Activated CD4-positive, alpha-beta T cell treated with anti-CD3 and anti-CD28 coated beads for 48 hours (primary cell): ENCODE measurements around the gene GYPA.
"Not testable (repeated sequence)": the region's sequence is repeated elsewhere in the genome, so short reads cannot be mapped to it uniquely, and the experiment has no call there.

Source experiments
- DNase-seq: peaks from one replicate; pipeline ENCODE4 v3.0.0-alpha.2; 2020

The GYPA gene

DNA sequence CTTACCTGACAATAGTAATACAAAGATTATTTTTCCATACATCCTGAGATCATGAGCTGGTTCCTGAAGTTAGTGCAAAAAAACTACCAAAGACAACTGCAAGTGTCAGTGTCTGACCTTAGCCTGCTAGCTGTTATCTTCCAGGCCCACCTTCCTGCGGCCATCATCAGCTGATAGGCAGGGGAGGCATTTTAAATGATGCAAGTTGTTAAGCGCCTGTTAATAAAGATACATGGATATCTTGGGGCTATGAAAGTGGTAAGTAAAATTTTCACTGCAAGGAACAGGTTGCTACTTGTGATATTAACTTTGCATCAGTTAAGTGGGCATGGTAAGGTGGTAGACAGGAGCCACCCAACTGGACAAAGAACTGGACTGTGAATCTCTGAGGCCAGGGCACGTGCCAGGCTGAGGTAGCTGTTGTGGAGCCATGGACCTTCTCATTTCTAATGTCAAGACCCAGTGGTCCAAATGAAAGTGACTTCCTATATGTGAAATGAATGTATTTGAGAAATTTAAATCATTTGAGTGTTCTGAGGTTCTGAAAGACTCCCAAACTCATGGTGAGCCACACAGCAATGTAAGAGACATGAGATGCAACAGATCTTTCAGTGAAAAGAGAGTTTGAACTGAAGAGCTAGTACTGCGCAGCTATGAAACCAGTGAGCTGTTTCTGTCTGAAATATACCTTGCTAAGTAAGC, at the start of gene GYPA:
GYPA (minus strand) TSS at position 125 of the 702 bp plus-strand sequence; CDS start at position 42, 83 bp downstream.
- not testable (repeated sequence) for DNase-seq

DNA sequence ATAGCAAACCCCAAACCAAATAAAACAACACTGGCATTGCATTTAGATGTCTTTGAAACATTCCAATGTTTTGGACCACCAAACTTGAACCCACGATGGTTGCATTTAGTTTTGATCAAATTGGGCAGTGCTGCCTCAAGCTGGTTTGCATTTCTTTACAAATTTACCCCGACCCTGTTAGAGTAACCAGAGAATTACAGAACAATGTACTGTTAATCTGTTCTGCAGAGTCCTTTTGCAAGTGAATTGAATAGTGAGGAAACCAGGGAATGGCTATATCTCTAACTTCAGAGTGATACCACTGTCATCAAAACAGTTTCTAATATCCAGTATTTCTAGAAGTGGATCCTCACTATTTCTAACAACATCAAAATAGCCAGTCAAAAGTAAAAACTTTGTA, 49.5 kb upstream of the GYPA start:
- no peak for DNase-seq

DNA sequence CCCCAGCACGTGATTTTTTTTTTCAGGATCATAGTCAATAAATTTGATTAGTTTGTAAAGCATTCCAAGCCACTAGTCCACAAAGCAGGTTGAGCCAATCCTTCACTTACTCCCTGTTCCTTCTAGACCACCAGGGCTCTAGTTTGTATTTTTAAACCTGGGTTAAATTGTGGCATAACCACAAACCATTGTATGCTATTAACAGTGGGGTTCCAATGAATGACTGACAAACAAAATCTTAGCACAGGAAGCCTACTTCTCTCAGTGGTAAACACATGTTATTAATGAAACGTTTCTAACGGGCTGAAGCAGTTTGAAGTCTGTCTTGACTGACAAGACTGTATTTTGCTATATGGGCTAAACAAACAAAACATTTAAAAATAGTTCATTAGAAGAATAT, 48.6 kb upstream of the GYPA start:
- no peak for DNase-seq

DNA sequence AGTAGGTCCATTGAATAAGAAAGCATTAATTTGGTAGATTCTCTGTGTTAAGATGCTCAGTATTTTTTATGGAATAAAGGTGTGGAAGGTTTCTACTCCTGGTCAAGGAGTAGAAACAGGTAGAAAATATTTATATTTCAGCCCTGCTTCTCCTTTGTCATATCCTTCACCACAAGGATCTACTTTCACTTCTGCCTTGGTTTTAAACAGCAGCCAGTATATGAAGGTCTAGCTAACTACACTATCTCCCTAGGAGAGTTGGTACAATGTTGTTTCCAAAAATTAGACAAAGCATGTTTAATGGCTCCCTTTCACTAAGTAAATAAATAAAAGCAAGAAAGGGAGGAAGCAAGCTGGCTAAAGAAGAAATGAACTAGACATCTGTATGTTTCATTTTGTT, 44.6 kb upstream of the GYPA start:
- no peak for DNase-seq

DNA sequence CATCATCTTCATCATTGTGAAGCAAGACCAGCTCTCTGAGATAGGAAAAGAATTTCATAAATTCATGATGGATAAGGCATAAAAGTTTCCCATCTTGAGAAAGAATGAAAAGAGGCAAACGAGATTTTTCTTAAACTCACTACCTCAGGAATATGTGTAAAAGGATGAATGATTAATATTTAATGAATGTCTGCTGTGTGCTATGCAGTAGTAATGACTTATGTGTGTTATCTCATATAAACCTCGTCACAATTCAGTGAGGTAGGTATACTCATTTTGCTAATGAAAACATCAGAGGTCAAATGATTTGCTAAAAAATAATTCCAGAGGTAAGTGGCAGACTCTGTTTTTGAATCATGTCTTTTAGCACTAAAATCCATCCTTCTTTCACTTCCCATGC, 42.6 kb upstream of the GYPA start:
- no peak for DNase-seq

DNA sequence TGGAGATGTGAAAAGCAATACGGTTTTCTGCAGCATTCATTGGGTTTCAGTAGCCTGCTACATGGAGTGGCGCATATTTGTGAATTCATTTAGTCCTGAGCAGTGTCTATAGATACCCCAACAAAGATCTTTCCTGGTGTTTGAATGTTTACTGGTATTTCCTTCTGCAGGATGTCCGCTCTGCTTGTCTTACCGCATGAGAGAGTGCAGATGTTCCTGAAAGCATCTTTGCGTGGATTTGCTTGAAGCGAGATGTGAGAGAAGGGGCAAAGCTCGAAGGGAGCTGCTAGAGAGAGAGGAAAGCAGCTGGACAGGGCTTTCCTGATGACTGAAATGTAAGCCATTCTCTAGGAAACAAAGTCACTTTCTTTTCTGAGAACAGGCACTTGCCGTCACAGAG, 40.9 kb upstream of the GYPA start:
- DNase-seq = no peak

DNA sequence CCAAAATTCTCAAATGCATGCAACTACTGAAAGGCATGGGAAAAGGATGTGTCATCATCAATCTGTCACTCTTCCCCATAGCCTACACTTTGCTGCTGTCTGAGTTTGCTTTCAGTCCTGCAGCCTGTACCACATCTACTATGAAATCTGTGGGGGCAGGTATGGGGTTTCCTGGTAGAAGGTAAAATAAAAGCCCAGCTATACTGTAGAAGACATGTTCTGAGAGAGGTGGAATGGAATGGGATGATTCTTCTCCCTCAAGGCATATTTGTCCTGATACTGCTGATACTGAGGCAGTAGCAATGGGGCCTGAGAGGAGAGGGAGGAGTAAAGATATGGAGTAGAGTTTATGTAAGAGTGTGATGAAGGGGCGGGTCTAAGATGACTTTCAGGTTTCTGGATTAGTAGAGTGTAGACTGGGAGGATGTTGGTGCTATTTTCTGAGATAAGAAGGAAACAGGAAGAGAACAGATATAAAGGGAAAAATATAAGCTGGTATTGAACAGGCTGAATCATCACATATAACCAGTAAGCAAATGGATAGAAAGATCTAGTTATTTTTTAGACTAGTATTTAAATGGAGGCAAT, 38.7 kb upstream of the GYPA start:
- DNase-seq = no peak

DNA sequence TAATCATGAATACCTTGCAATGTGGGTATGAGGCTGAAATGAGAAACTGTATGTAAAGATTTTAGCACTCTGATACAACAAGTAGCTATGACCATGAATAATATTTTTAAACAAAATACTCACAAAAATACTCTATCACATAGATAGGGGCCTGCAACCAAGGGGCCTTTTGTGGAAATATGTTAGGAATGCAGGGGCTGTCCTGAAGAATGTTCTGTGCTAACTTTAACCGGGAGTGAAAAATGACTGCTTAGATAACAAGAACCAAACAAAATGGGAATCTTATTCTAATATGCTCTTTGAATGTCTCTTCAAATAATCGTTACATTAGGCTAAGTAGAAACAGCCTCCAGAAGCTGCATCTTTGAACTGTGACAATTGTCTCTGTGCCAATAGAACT, 37.9 kb upstream of the GYPA start:
- DNase-seq = no peak

DNA sequence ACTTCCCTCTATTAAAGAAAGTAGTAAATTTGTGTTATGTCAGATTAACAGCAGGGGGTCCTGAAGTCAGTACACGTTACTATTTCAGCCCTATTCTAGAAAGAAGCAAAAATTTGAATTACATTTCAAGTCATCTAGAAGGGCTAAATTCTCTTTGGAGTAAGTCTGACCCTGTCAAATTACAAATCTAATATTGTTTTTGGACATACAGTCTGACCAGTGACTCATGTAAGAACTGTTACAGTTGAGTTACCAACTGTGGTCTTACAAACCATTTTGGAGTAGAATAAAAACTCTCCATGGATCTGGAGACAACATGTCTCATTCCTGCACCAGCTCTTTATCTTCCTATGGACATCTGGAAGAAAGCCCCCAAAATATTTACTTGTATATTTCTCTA, 36.0 kb upstream of the GYPA start:
- DNase-seq = no peak

DNA sequence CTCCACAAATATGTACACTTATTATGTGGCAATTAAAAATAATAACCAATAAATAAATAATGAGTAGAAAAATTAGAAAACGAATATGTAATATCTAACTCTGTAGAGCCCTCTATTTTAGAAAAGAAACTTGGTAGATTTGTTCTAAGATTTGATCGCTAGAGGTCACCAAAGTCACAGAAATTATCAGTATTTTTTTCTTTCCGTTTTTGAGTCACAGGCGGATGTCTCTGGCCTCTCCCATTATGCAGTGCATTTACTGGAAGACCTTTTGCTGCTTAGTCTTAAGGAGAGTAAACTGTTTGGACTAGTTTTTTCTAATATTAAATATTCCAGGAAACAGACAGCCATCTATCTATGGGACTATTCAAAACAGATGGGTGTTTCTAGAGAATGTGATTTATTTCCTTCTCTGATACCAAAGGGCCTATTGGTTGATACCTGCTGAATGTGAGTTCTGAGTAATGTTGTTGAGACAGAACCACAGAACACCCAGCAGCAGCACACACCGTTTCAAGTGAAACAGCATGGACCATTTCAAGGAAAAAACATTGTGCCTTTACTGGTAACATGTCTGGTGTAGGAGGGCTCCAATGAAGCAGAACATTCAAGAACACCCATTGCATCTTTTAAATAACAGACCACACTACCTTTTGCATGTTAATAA, 34.0 kb upstream of the GYPA start:
- peak; percentile 16 for DNase-seq

DNA sequence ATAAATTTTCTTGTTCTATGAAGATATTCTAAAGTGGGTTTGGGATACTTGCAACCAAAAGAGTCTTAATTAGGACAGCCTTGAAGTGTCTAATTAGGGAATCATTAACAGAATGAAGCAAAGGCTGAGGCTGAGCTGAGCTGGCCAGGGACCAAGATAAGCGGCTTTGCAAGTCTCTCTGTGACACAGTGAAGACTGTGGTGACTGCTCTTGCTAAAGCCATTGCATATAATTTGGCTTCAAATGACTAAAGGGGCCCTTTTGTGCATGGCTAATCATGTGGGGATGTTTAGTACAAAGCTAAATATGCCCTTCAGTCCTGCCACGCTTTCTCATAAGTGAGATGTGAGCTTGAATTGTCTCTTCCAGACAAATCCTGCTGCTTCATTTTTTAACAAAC, 31.2 kb upstream of the GYPA start:
- DNase-seq = no peak

DNA sequence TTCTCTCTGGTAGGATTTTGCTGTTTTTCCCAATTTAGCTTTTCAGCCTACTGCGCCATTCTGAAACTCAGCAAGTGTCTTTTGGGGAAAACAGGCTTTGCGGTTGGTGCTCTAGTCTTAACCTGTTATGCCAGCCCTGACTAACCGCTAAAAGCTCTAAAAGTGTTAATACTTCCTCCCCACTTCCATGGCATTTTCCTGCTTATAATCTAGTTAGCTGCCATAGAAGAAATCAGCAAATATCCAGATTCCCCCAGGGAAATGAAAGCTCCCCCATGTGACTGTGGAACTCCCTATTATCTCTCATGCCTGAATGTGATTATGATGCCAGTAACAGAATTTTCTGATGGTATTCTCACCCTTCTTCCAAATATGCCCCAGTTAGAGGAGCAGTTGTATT, 28.7 kb upstream of the GYPA start:
- no peak for DNase-seq

DNA sequence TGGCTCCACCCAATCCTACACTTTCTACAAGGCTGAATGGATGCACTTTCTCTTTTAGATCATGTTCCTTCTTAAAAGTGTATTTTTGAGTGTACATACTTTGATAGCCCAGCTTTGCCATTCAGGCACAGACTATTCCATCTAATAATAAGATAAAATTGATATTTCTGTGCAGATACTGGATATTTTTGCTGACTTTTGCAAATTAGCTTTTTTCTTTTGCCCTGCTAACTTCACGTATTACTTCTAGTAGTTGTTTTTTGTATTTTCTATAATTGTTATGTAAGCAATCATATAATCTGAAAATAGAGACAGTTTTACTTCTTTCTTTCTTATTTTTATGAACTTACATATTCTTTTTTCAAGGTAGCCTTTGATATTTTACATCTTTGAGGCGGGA, 13.5 kb upstream of the GYPA start:
- DNase-seq = no peak

DNA sequence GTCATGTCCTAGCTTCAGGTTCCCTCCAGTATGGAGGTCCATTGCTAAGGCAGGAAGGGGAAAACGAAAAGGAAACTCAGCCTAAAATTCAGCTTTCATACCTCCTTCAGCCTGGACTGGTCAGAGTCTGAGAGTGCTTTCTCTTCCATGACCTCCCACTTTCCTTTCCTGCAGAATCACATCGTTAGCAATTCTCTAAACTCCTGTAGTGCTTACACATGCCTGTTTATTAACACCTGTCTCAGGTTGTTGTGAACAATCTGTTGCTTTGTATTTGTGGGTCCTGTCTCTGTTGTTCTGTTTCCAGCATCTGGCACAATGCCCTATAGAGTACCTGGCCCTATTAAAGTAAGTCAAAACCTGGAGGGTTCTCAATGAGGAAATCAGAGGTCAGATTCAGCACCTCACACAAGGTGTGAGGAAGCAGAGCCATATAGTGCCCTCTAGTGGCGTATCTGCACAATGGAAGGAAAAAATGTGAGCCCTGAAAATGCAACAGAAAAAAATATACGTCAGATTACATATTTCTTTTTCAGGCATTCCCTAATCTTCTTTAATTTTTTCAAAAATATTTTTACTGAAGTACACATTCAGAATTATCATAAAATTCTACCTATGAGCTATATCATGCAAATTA, 2.3 kb upstream of the GYPA start:
- DNase-seq = peak; percentile 28

DNA sequence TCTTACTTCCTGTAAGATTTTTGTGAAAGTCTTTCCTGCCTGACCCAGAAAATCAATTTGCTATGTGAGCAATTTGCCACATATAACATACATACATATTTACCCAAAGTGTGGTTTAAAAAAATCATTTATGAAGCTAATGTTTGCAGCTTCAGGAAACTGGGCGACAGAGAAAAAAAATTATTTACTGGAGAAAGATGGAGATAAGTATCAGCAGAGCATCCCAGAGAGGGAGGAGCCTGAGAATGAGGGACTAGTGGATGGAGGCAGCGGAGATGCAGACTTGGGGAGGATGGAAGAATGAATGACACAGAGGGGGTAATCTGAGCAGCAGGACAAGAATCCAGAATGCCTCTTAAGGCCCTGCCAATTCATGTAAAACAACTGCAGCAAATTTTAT, 975 bp upstream of the GYPA start:
- DNase-seq = no peak

DNA sequence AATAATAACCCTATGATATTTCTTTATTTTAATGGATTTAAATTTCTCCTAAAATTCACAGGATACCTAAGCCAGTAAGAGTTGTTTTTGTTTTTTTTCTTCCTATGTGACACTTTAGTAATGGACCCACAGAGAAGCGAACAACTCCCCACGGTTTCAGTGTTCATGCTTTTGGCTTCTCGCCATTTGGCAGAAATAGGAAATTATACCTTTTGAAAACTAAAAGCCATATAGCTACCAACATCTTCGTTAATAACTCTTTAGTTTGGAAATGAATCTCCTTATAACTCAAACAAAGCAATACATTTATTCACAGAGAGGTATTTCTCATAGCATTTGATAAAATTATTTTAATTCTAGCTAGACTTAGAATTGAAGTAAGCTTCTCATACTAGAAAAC, 527 bp downstream of the GYPA start:
- DNase-seq = not testable (repeated sequence)

DNA sequence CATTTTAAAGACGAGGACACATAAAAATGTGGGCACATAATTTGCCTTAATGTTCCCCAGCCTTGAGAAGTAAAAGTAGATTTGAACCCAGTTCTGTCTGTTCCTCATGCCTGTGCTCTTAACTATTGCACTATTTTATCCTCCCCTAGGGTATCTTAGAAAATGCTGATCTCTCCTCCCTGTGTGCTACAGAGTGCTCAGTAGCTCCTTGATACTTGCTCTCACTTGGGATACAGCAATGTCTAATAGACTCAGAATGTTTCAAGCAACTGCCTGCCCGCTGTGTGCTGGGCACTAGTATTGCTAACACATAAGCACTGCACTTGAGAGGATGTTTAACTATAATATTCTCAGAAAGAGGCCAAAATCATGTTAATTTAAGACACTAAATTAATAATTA, 971 bp downstream of the GYPA start:
- DNase-seq = not testable (repeated sequence)

DNA sequence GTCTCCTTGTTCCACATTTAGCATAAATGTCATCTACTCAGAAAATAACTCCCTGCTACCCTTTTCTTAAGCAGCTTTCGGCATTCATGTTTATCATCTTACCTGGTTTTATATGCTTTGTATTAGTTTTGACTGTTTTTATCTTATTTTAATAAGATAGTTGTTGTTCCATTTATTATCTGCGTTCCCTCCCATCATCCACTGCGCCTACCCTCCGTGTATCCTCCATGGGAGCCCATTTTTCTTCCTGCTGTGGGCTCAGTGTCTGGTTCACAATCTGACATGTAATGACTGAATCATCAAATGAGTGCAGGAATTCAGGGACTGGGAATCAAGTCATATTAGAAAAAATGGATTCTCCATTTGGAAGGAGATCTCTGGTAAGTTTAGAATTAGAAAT, 2.3 kb downstream of the GYPA start:
- DNase-seq = not testable (repeated sequence)

DNA sequence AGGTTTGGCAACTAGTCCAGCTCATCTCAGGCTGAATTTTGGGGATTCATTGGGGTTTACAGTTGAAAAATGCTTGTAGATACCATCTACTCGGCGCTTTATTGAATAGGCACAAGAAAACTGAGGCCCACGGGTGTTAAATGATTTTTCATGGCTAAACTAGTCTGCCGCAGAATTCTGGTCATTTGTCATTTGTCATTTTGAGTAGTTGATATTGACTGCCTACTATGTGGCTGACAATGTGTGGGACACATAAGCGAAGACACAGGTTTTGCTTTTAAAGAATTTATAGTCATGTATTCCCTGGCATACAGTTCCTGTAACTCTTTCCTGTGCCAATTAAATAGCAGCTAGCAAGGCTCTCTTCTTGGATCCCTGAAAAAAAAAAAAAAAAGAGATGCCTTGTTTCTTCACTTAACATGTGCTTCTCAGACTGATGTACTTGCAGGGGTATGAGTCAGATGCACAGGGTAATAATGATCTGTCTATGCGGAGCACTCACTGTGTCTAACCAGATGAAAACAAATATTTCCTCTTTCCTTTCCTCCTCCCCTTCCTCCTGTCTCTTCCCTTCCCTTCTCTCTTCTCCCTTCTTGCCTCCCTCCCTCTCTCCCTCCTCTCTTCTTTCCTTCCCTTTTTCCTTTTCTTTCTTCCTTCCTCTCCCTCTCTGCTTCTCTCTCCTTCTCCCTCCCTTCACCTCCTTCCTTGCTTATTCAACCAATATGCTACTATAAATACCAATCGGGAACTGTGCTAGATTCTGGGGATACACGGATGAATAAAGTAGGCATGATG, 3.2 kb downstream of the GYPA start:
- not testable (repeated sequence) for DNase-seq

DNA sequence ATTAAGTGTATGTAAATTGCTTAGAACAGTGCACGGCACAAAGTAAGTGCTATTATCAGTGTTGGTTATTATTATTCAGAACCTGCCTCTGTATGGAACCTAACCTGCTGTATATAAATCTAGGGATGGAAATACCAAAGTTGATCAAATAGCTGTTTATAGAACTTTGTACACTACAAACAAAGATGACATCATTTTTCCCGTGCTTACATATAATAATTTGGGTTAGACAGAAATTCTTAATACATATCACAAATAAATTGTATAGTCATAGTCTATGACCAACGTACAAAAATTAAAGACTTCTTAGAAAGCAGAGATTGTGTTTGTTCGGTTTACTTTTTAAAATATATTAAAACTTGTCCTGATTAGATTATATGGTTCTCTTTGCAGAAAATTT, 4.3 kb downstream of the GYPA start:
- not testable (repeated sequence) for DNase-seq

DNA sequence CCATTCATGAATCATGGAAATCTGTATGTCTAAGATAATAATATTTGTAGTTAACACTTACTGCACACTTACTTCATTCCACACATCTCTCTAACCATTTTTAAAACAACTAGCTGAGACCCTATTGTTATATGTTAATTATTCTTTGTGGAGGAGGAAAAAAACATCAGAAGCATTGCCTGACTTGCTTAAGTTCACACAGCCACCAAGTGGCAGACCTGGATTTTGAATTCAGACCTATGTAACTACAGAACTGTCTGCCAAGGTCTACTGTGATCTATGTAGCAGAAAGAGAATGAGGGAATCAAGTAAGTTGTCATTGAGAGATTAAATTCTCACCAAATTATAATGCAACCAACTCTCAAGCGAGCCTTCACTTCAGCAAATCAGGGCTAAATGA, 10.4 kb downstream of the GYPA start:
- not testable (repeated sequence) for DNase-seq

DNA sequence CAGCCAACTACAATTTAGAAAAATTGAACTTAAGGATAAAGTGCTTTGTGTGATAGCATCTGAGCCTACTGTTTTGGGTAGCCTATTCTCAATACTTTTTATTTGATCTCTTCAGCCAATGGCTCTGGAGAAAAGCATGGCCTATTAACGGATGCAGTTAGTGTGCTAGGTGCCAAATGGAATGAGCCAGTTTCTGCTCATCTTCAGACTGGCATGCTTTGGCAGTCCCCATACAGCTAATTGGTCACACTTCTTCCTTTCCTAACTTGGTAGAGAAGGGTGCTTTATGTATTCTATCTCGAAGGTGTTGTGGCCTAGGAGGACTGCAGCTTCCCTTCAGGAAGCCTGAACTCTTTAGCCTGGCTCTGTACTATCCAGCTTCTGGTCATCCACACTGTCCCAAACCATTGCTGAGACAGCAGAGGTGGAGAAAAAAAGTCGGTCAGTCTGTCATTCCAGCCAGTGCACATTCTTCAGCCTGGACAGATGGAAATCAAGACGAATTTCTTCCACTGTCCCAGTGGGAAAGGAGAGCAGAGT, 11.1 kb downstream of the GYPA start:
- not testable (repeated sequence) for DNase-seq
